ENCODE data around the gene TBX1. TPM values are rescaled to one million over a fixed set of nuclear protein-coding genes. Genes with fewer than 3 reads are reported as not detected.

The TBX1 gene
- total RNA-seq, 4 donors from 2014 or later: 7.6 to 34.3 (median 18.5) TPM

GRCh38 chr22:19808873-19809478 lies 48.4 kb downstream of the TBX1 start:
- no peak overlapping the region for H3K27ac ChIP-seq
- peak; percentile 77 to 82 for DNase-seq
- H3K27me3 ChIP-seq: no peaks in the 10 kb centered on the region
- TF ChIP-seq POLR2A (IDR thresholded peaks at IDR 0.05) (no peak), CTCF (IDR thresholded peaks at IDR 0.05) (no peak)
- H3K9me3 ChIP-seq: no peaks in the 10 kb centered on the region
- H3K36me3 ChIP-seq: no peaks in the 10 kb centered on the region
- intact Hi-C loops (cut with DNase I): no loop called here
- 60% methylated on average over 10 to 11 of the region's 11 CpGs for WGBS, 2 donors
- peaks cover 16 to 20% of the 10 kb centered on the region in 2 donors for H3K4me1 ChIP-seq
- H3K4me3 ChIP-seq (replicated peaks in 1 of 3): no peak overlapping the region

- Histone ChIP-seq H3K9me3 (no peaks in the 10 kb centered on the region), H3K36me3 (no peaks in the 10 kb centered on the region), H3K4me3 (replicated peaks in 1 of 3) (no peak overlapping the region), H3K27me3 (no peaks in the 10 kb centered on the region), H3K27ac (no peak overlapping the region), H3K4me1 (peaks cover 16 to 20% of the 10 kb centered on the region in 2 donors)
- DNase-seq: no peak
- TF ChIP-seq POLR2A (IDR thresholded peaks at IDR 0.05): no peak
- TF ChIP-seq CTCF (IDR thresholded peaks at IDR 0.05): no peak
- intact Hi-C loops (cut with DNase I): no loop called here
- 97 to 100% methylated on average over 3 of the region's 3 CpGs for WGBS, 2 donors
Measured at GRCh38 chr22:19809741-19810140, 49.2 kb downstream of the TBX1 start.

GRCh38 chr22:19810381-19811201 lies 50.0 kb downstream of the TBX1 start:
- intact Hi-C loops (cut with DNase I): no loop called here
- 92 to 98% methylated on average over 22 to 23 of the region's 23 CpGs for WGBS, 2 donors
- Histone ChIP-seq H3K9me3 (no peaks in the 10 kb centered on the region), H3K36me3 (no peaks in the 10 kb centered on the region), H3K4me1 (peaks cover 16 to 20% of the 10 kb centered on the region in 2 donors), H3K4me3 (replicated peaks in 1 of 3) (no peak overlapping the region), H3K27ac (no peak overlapping the region), H3K27me3 (no peaks in the 10 kb centered on the region)
- peak in 1 of 2 donors; percentile 2 for DNase-seq
- TF ChIP-seq POLR2A (IDR thresholded peaks at IDR 0.05) (no peak), CTCF (IDR thresholded peaks at IDR 0.05) (no peak)

GRCh38 chr22:19811211-19811621 lies 50.6 kb downstream of the TBX1 start:
- Histone ChIP-seq H3K27ac (no peak overlapping the region), H3K27me3 (no peaks in the 10 kb centered on the region), H3K36me3 (no peaks in the 10 kb centered on the region), H3K4me1 (peaks cover 10 to 17% of the 10 kb centered on the region in 2 donors), H3K4me3 (replicated peaks in 1 of 3) (no peak overlapping the region), H3K9me3 (no peaks in the 10 kb centered on the region)
- peak in 1 of 2 donors; percentile 1 for DNase-seq
- intact Hi-C loops (cut with DNase I): no loop called here
- TF ChIP-seq CTCF (IDR thresholded peaks at IDR 0.05) (no peak), POLR2A (IDR thresholded peaks at IDR 0.05) (no peak)
- 90 to 91% methylated on average over 11 to 12 of the region's 12 CpGs for WGBS, 2 donors
